Measurements from ENCODE around the gene ITGB6. TPM values are rescaled to one million over a fixed set of nuclear protein-coding genes. Genes with fewer than 3 reads are reported as not detected.

Gene ITGB6
- total and polyA plus RNA-seq, 2 of the 8 experiments (the other 6 are each of a cell fraction or from before 2014, with no cell fraction given): not detected

DNA sequence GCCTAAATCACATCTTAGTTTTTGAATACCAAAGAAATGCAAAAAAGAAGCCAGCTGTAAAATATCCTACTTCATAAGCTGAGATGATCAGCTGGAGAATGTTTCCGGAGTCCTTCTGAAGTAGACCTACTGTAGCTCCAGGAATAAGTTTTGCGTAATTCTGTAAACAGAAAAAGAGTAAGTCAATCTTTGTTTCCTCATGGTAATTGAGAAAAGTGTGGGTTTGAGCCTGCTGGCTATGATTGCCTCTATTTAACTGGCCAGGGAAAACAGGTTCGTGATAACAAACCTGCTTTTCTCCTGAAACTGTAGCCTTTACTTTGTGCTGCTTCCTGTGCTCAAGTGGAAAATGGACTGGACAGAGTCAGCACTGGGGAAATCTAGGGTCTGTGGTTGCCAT, 58.2 kb downstream of the ITGB6 start:
- WGBS, 2 experiments (ENCODE audit: extremely low coverage in 1 of 2, insufficient coverage in 1 of 2, insufficient read length in 1 of 2, insufficient replicate concordance in 2 of 2, low coverage in 1 of 2, low lambda C conversion rate in 2 of 2, missing lambda C conversion rate in 1 of 2): 88% methylated on average over 3 of the region's 3 CpGs; no CpG with 5 or more reads in 1 of the 2 experiments
- Histone ChIP-seq H3K23me2 (ENCODE audit: low read depth, low read length) (no peaks in the 10 kb centered on the region), H2BK12ac (ENCODE audit: low read depth, low read length) (no peak overlapping the region), H2BK5ac (ENCODE audit: low read depth, low read length) (no peak overlapping the region), H3K79me1 (ENCODE audit: low read depth, low read length) (no peaks in the 10 kb centered on the region), H3K56ac (replicated peaks; ENCODE audit: insufficient read length, low read depth, low read length) (no peak overlapping the region), H3K4me2 (ENCODE audit: insufficient read depth in 1 of 2, low read depth in 2 of 2, low read length in 2 of 2) (no peak overlapping the region), H3K27ac (ENCODE audit: low read depth, low read length) (no peak overlapping the region), H3K14ac (ENCODE audit: insufficient read length) (no peak overlapping the region), H3K18ac (ENCODE audit: extremely low read depth, low read length) (no peak overlapping the region), H3K9ac (replicated peaks in 1 of 4; ENCODE audit: extremely low read depth in 1 of 4, low read depth in 3 of 4, low read length in 3 of 4) (no peak overlapping the region), H3K9me3 (ENCODE audit: insufficient read depth in 2 of 2, low read depth in 1 of 2, low read length in 1 of 2) (no peaks in the 10 kb centered on the region), H4K8ac (ENCODE audit: extremely low read depth, insufficient read depth, low read length) (no peak overlapping the region), H4K20me1 (replicated peaks in 1 of 2; ENCODE audit: control insufficient read depth in 1 of 2, insufficient read depth in 2 of 2, low read length in 2 of 2) (no peaks in the 10 kb centered on the region), H3K23ac (ENCODE audit: insufficient read length) (no peak overlapping the region), H4K91ac (replicated peaks; ENCODE audit: insufficient read length, low read length) (no peak overlapping the region), H3K4me3 (ENCODE audit: extremely low read depth in 1 of 4, insufficient read depth in 2 of 4, low read depth in 3 of 4, low read length in 4 of 4) (no peak overlapping the region), H3K79me2 (ENCODE audit: control insufficient read depth in 1 of 2, insufficient read depth in 2 of 2, low read length in 2 of 2) (no peaks in the 10 kb centered on the region), H2BK15ac (ENCODE audit: low read length) (no peak overlapping the region), H4K5ac (ENCODE audit: insufficient read length, low read depth, low read length) (no peak overlapping the region), H3K4ac (replicated peaks; ENCODE audit: insufficient read length, low read depth, low read length) (no peak overlapping the region), H2AK5ac (ENCODE audit: low read depth, low read length) (no peak overlapping the region), H3K4me1 (replicated peaks in 1 of 4; ENCODE audit: control insufficient read depth in 3 of 4, insufficient read depth in 4 of 4, low read length in 3 of 4) (no peaks in the 10 kb centered on the region), H3K27me3 (replicated peaks in 1 of 4; ENCODE audit: control insufficient read depth in 3 of 4, extremely low read depth in 1 of 4, insufficient read depth in 3 of 4, low read length in 3 of 4) (no peaks in the 10 kb centered on the region), H2BK120ac (replicated peaks; ENCODE audit: low read depth, low read length) (no peak overlapping the region), H2AFZ (ENCODE audit: low read length) (no peak overlapping the region; the same call in 1 of the 2 replicates), H2BK20ac (ENCODE audit: low read length) (no peak overlapping the region), H3K36me3 (ENCODE audit: control insufficient read depth in 2 of 4, insufficient read depth in 4 of 4, low read length in 3 of 4) (no peaks in the 10 kb centered on the region)
- TF ChIP-seq, protein P1, sequence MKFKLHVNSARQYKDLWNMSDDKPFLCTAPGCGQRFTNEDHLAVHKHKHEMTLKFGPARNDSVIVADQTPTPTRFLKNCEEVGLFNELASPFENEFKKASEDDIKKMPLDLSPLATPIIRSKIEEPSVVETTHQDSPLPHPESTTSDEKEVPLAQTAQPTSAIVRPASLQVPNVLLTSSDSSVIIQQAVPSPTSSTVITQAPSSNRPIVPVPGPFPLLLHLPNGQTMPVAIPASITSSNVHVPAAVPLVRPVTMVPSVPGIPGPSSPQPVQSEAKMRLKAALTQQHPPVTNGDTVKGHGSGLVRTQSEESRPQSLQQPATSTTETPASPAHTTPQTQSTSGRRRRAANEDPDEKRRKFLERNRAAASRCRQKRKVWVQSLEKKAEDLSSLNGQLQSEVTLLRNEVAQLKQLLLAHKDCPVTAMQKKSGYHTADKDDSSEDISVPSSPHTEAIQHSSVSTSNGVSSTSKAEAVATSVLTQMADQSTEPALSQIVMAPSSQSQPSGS (IDR thresholded peaks at IDR 0.05; ENCODE audit: low read length): no peak
- TF ChIP-seq RFX5 (IDR thresholded peaks at IDR 0.05; ENCODE audit: borderline replicate concordance, low read depth, low read length): no peak
- no peak for TF ChIP-seq JUND (IDR thresholded peaks at IDR 0.05; ENCODE audit: low read length)
- no peak for TF ChIP-seq GABPA (IDR thresholded peaks at IDR 0.05; ENCODE audit: borderline replicate concordance, insufficient read depth, low read length)
- TF ChIP-seq TAF1 (IDR thresholded peaks at IDR 0.05; ENCODE audit: low read depth, low read length): no peak
- TF ChIP-seq CEBPB (IDR thresholded peaks at IDR 0.05; ENCODE audit: low read depth, low read length): no peak
- no peak for TF ChIP-seq HDAC2 (IDR thresholded peaks at IDR 0.05; ENCODE audit: borderline replicate concordance in 1 of 2, low read depth in 2 of 2, low read length in 2 of 2)
- TF ChIP-seq SUZ12 (IDR thresholded peaks at IDR 0.05; ENCODE audit: low read length): no peak
- no peak for TF ChIP-seq CHD1 (IDR thresholded peaks at IDR 0.05; ENCODE audit: low read depth, low read length)
- TF ChIP-seq RNF2 (IDR thresholded peaks at IDR 0.05; ENCODE audit: borderline replicate concordance, low read depth, low read length, missing control alignments, poor library complexity, severe bottlenecking): no peak
- TF ChIP-seq SP4 (IDR thresholded peaks at IDR 0.05; ENCODE audit: low read length): no peak
- ChIA-PET POLR2A (ENCODE audit: partially characterized antibody) (no interaction called here), CTCF (ENCODE audit: partially characterized antibody) (interaction anchor here (0.8 to 1.7 kb wide), 3 partner anchors 10 to 32 kb away, joined by 3 to 5 read pairs (median 3); no protein-coding TSS in a partner anchor)
- no peak for FAIRE-seq
- DNase-seq (ENCODE audit: low read depth in 1 of 2, low spot score in 2 of 2): no peak

All from H1 (cell line).